H1 (cell line): ENCODE data around the gene TPD52L2. TPM values are rescaled to one million over a fixed set of nuclear protein-coding genes. Genes with fewer than 3 reads are reported as not detected.

Source experiments
- CBX5 ChIP-seq: fragments of 300-800, 300-1000 bp; sonication (generic); IDR thresholded peaks from 2 replicates; pipeline ENCODE4 v1.7.1; 2016; ENCODE audit warnings: antibody characterized with exemption, low read length, low read depth
- CTBP2 ChIP-seq: IDR thresholded peaks from 2 replicates; pipeline ENCODE4 v1.7.0; 2011; ENCODE audit warnings: borderline replicate concordance, mild to moderate bottlenecking, moderate library complexity, mixed read lengths, low read length; ENCODE audit not compliant: insufficient read depth, insufficient read length
- MAFK ChIP-seq: IDR thresholded peaks from 2 replicates; pipeline ENCODE4 v1.6.1; 2012; ENCODE audit warnings: low read depth, mild to moderate bottlenecking, improper control_type of control experiment, low read length
- RBBP5 ChIP-seq: IDR thresholded peaks from 2 replicates; pipeline ENCODE4 v1.7.1; 2012; ENCODE audit warnings: low read depth, mild to moderate bottlenecking, inconsistent platforms, low read length, moderate library complexity, borderline replicate concordance
- RXRA ChIP-seq: IDR thresholded peaks from 2 replicates; pipeline ENCODE4 v1.6.1; 2011; ENCODE audit warnings: low read depth, mild to moderate bottlenecking, low read length, moderate library complexity; ENCODE audit not compliant: insufficient read depth
- SAP30 ChIP-seq: fragments of 300-600 bp; sonication (generic); IDR thresholded peaks from 2 replicates; pipeline ENCODE4 v1.7.1; 2012; ENCODE audit warnings: low read length, moderate library complexity, mild to moderate bottlenecking, inconsistent platforms; ENCODE audit not compliant: insufficient read depth, insufficient replicate concordance
- SP2 ChIP-seq: IDR thresholded peaks from 2 replicates; pipeline ENCODE4 v1.6.1; 2012; ENCODE audit warnings: mild to moderate bottlenecking, low read length, inconsistent platforms
- SUZ12 ChIP-seq: fragments of 200-600 bp; sonication (generic); IDR thresholded peaks from 2 replicates; pipeline ENCODE4 v1.6.1; 2012; ENCODE audit warnings: mild to moderate bottlenecking, inconsistent platforms, low read length, moderate library complexity, mixed read lengths
- TEAD4 ChIP-seq: IDR thresholded peaks from 2 replicates; pipeline ENCODE4 v1.6.1; 2012; ENCODE audit warnings: low read depth, low read length, inconsistent platforms, mixed read lengths
- USF2 ChIP-seq: IDR thresholded peaks from 2 replicates; pipeline ENCODE4 v1.6.1; 2011; ENCODE audit warnings: low read length, improper control_type of control experiment
- polyA plus RNA-seq, 7 experiments: library from polyadenylated mRNA; depleted of rRNA in 3 of 7; stranded (reverse) in 5 of 7; unstranded in 2 of 7; fragments of >200 nt in 5 of 7; fragments of 200-250 nt in 2 of 7; gene quantifications; 1 replicate in 5 of 7; 2 replicates in 1 of 7; 4 replicates in 1 of 7; pipeline versions ENCODE4 v1.2.1 to v1.2.3, GENCODE V29; 2011 to 2013; ENCODE audit warnings: missing spikeins in 2 of 7, mixed read lengths in 2 of 7
- total RNA-seq: library from RNA; stranded (reverse); fragmentation: NEBNext Ultra II Directional; extraction: Animal tissue kit (Norgen Biotek cat#: 25700); gene quantifications from 2 replicates; pipeline ENCODE4 v1.2.1, GENCODE V29; 2021

Gene TPD52L2
- total and polyA plus RNA-seq, 2 of the 8 experiments (the other 6 are each of a cell fraction or from before 2014, with no cell fraction given) = 77.1 to 80.2 TPM

- TF ChIP-seq TEAD4 = no peak
- TF ChIP-seq MAFK = no peak
- no peak for TF ChIP-seq SP2
- no peak for TF ChIP-seq SUZ12
- TF ChIP-seq RXRA = no peak
- no peak for TF ChIP-seq SAP30
- TF ChIP-seq RBBP5 = no peak
- TF ChIP-seq CTBP2 = no peak
- no peak for TF ChIP-seq CBX5
- TF ChIP-seq USF2 = no peak
These were observed 18.1 kb downstream of the TPD52L2 start (continued) for GRCh38 chr20:63883201-63883593.
